H1 (cell line): ENCODE data around the gene GPS2. TPM values are rescaled to one million over a fixed set of nuclear protein-coding genes. Genes with fewer than 3 reads are reported as not detected.

Source experiments
- ASH2L ChIP-seq: fragments of 200-600, 300-600 bp; sonication (generic); IDR thresholded peaks from one replicate; pipeline ENCODE4 v1.7.1; 2017; ENCODE audit warnings: low read length
- NANOG ChIP-seq: IDR thresholded peaks from 2 replicates; pipeline ENCODE4 v1.6.1; 2011; ENCODE audit warnings: low read length, low read depth, mild to moderate bottlenecking, inconsistent platforms; ENCODE audit not compliant: insufficient read depth, poor library complexity, severe bottlenecking
- PHF8 ChIP-seq: fragments of 200-600 bp; sonication (generic); conservative IDR thresholded peaks from 2 replicates; pipeline ENCODE4 v1.7.1; 2012; ENCODE audit warnings: low read depth, mild to moderate bottlenecking, inconsistent platforms, low read length, moderate library complexity
- RAD21 ChIP-seq, 2 experiments: IDR thresholded peaks in 1 of 2; conservative IDR thresholded peaks in 1 of 2; 2 replicates each; pipeline ENCODE4 v1.6.1; 2011; ENCODE audit warnings: low read depth in 2 of 2, low read length in 2 of 2, improper control_type of control experiment in 1 of 2, inconsistent platforms in 1 of 2, mild to moderate bottlenecking in 1 of 2, moderate library complexity in 1 of 2
- RBBP5 ChIP-seq: IDR thresholded peaks from 2 replicates; pipeline ENCODE4 v1.7.1; 2012; ENCODE audit warnings: low read depth, mild to moderate bottlenecking, inconsistent platforms, low read length, moderate library complexity, borderline replicate concordance
- SRF ChIP-seq: IDR thresholded peaks from 2 replicates; pipeline ENCODE4 v1.6.1; 2011; ENCODE audit warnings: mild to moderate bottlenecking, low read depth, low read length, moderate library complexity
- SUZ12 ChIP-seq: fragments of 200-600 bp; sonication (generic); IDR thresholded peaks from 2 replicates; pipeline ENCODE4 v1.6.1; 2012; ENCODE audit warnings: mild to moderate bottlenecking, inconsistent platforms, low read length, moderate library complexity, mixed read lengths
- TAF1 ChIP-seq: IDR thresholded peaks from 2 replicates; pipeline ENCODE4 v1.6.1; 2011; ENCODE audit warnings: mild to moderate bottlenecking, low read depth, low read length
- YY1 ChIP-seq: IDR thresholded peaks from 2 replicates; pipeline ENCODE4 v1.6.1; 2011; ENCODE audit warnings: low read depth, mild to moderate bottlenecking, low read length
- polyA plus RNA-seq, 7 experiments: library from polyadenylated mRNA; depleted of rRNA in 3 of 7; stranded (reverse) in 5 of 7; unstranded in 2 of 7; fragments of >200 nt in 5 of 7; fragments of 200-250 nt in 2 of 7; gene quantifications; 1 replicate in 5 of 7; 2 replicates in 1 of 7; 4 replicates in 1 of 7; pipeline versions ENCODE4 v1.2.1 to v1.2.3, GENCODE V29; 2011 to 2013; ENCODE audit warnings: missing spikeins in 2 of 7, mixed read lengths in 2 of 7
- total RNA-seq: library from RNA; stranded (reverse); fragmentation: NEBNext Ultra II Directional; extraction: Animal tissue kit (Norgen Biotek cat#: 25700); gene quantifications from 2 replicates; pipeline ENCODE4 v1.2.1, GENCODE V29; 2021
- TF ChIP-seq, protein P1 (sequence below): fragments of 300-600 bp; sonication (generic); IDR thresholded peaks from 2 replicates; pipeline ENCODE4 v1.7.1; 2012; ENCODE audit warnings: low read length, moderate library complexity, mild to moderate bottlenecking, inconsistent platforms; ENCODE audit not compliant: insufficient replicate concordance

The GPS2 gene
- total and polyA plus RNA-seq, 2 of the 8 experiments (the other 6 are each of a cell fraction or from before 2014, with no cell fraction given): 67.0 to 152 TPM

DNA sequence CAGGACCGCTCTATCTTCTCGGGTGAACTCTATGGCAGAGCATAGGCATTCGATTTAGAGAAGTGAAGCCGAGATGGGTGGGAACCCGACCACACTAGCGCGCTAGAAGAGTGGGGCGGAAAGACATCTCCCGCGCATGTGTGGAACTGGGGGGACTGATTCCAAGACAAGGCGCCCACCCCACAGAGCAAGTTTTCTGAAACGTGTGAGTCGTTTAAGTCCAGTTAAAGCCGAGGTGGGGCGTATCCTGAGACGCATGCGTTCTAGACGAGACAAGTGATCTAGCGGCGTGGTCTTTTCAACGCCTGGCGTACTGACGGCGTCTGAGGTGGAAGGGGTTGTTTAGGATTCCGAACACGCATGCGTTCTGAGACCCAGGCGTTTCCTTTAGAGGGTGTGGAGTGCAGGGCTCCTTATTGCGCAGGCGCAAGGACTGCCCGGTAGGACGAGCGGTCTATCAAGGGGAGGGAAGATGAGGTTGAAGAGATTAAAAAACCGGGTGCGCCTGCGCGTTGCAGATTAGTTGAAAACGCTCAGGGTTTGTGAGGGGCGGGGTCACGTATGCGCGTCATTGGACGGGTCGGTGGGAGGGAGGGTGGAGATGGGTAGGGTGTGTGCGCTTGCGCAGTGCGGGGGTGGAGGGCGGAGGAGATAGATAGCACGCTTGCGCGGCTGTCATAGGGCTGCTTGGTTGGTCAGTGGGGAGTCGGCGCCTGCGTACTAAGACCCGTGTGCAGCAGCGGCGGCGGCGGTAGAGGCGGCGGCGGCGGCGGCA lies 8.1 kb downstream of the GPS2 start, which contains the start of gene EIF5A (continued):
- TF ChIP-seq, protein P1, sequence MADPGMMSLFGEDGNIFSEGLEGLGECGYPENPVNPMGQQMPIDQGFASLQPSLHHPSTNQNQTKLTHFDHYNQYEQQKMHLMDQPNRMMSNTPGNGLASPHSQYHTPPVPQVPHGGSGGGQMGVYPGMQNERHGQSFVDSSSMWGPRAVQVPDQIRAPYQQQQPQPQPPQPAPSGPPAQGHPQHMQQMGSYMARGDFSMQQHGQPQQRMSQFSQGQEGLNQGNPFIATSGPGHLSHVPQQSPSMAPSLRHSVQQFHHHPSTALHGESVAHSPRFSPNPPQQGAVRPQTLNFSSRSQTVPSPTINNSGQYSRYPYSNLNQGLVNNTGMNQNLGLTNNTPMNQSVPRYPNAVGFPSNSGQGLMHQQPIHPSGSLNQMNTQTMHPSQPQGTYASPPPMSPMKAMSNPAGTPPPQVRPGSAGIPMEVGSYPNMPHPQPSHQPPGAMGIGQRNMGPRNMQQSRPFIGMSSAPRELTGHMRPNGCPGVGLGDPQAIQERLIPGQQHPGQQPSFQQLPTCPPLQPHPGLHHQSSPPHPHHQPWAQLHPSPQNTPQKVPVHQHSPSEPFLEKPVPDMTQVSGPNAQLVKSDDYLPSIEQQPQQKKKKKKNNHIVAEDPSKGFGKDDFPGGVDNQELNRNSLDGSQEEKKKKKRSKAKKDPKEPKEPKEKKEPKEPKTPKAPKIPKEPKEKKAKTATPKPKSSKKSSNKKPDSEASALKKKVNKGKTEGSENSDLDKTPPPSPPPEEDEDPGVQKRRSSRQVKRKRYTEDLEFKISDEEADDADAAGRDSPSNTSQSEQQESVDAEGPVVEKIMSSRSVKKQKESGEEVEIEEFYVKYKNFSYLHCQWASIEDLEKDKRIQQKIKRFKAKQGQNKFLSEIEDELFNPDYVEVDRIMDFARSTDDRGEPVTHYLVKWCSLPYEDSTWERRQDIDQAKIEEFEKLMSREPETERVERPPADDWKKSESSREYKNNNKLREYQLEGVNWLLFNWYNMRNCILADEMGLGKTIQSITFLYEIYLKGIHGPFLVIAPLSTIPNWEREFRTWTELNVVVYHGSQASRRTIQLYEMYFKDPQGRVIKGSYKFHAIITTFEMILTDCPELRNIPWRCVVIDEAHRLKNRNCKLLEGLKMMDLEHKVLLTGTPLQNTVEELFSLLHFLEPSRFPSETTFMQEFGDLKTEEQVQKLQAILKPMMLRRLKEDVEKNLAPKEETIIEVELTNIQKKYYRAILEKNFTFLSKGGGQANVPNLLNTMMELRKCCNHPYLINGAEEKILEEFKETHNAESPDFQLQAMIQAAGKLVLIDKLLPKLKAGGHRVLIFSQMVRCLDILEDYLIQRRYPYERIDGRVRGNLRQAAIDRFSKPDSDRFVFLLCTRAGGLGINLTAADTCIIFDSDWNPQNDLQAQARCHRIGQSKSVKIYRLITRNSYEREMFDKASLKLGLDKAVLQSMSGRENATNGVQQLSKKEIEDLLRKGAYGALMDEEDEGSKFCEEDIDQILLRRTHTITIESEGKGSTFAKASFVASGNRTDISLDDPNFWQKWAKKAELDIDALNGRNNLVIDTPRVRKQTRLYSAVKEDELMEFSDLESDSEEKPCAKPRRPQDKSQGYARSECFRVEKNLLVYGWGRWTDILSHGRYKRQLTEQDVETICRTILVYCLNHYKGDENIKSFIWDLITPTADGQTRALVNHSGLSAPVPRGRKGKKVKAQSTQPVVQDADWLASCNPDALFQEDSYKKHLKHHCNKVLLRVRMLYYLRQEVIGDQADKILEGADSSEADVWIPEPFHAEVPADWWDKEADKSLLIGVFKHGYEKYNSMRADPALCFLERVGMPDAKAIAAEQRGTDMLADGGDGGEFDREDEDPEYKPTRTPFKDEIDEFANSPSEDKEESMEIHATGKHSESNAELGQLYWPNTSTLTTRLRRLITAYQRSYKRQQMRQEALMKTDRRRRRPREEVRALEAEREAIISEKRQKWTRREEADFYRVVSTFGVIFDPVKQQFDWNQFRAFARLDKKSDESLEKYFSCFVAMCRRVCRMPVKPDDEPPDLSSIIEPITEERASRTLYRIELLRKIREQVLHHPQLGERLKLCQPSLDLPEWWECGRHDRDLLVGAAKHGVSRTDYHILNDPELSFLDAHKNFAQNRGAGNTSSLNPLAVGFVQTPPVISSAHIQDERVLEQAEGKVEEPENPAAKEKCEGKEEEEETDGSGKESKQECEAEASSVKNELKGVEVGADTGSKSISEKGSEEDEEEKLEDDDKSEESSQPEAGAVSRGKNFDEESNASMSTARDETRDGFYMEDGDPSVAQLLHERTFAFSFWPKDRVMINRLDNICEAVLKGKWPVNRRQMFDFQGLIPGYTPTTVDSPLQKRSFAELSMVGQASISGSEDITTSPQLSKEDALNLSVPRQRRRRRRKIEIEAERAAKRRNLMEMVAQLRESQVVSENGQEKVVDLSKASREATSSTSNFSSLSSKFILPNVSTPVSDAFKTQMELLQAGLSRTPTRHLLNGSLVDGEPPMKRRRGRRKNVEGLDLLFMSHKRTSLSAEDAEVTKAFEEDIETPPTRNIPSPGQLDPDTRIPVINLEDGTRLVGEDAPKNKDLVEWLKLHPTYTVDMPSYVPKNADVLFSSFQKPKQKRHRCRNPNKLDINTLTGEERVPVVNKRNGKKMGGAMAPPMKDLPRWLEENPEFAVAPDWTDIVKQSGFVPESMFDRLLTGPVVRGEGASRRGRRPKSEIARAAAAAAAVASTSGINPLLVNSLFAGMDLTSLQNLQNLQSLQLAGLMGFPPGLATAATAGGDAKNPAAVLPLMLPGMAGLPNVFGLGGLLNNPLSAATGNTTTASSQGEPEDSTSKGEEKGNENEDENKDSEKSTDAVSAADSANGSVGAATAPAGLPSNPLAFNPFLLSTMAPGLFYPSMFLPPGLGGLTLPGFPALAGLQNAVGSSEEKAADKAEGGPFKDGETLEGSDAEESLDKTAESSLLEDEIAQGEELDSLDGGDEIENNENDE: no peak
- TF ChIP-seq YY1: no peak; the same call in 1 of the 2 replicates
- no peak for TF ChIP-seq SUZ12
- TF ChIP-seq SRF: no peak
- TF ChIP-seq NANOG: no peak
- peak; percentile 60 for TF ChIP-seq ASH2L
- peak; percentile 76 for TF ChIP-seq TAF1
- TF ChIP-seq RBBP5: no peak
- TF ChIP-seq PHF8: peak; percentile 12; the same call in 1 of the 2 replicates
- TF ChIP-seq RAD21 (IDR thresholded peaks at IDR 0.05 in 1 of 2, conservative IDR thresholded peaks at IDR 0.05 in 1 of 2; ENCODE audit: low read depth in 2 of 2, low read length in 2 of 2): no peak
